ENCODE results near the gene HIVEP1.
"Not testable (repeated sequence)": the region's sequence is repeated elsewhere in the genome, so short reads cannot be mapped to it uniquely, and the experiment has no call there.

HIVEP1 gene

DNA sequence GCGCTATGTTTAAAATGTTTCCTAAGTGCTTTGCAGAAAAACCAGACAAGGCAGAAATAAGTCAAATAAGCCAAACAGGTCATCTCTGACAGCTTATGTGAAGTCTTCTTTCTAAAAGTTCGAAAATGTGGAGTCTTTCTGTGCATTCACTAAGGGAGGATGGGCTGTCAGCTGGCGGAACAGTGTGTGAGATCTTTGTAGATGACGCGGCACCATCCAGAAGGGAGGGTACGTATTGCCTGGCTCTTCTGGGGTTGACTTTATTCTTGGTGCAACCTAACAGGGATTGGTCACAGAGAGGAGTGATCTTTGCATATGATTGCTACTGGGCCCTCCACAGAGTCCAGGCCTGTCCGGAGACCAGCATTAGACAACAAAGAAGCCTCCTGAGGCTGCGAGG is 163.5 kb downstream of the HIVEP1 start:
- ChIA-PET CTCF (no interaction called here), POLR2A (no interaction called here)
- no peak for TF ChIP-seq BHLHE40 (IDR thresholded peaks at IDR 0.05; ENCODE audit: borderline replicate concordance)
- DNase-seq (ENCODE audit: extremely low spot score): no peak

DNA sequence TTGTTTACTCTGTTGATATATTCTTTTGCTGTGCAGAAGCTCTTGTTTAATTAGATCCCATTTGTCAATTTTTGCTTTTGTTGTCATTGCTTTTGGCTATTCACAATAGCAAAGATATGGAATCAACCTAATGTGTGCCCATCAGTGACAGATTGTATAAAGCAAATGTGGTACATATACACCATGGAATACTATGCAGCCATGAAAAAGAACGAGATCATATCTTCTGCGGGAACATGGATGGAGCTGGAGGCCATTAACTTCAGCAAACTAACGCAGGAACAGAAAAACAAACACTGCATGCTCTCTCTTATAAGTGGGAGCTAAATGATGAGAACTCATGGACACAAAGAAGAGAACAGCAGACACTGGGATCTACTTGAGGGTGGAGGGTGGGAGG is 164.7 kb downstream of the HIVEP1 start:
- DNase-seq (ENCODE audit: extremely low spot score); CTCF ChIA-PET; POLR2A ChIA-PET: not testable (repeated sequence)

DNA sequence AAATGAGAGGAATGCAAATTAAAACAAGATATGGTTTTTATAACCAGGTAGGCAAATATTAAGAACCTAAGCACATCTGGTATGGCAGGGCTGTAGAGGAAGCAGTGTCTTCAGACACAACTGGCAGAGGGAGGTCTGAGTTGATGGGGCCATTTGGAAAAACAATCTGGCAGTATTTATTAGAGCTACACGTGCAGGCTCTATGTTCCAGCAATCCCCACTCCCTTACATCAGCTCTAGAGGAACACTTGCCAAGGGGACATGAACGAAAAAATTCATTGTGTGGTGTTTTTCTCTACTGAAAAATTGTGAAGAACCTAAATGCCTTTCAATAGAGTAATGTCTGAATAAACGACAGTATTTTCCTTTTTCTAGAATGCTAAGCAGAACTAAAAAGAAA is 166.4 kb downstream of the HIVEP1 start:
- POLR2A ChIA-PET: no interaction called here

DNA sequence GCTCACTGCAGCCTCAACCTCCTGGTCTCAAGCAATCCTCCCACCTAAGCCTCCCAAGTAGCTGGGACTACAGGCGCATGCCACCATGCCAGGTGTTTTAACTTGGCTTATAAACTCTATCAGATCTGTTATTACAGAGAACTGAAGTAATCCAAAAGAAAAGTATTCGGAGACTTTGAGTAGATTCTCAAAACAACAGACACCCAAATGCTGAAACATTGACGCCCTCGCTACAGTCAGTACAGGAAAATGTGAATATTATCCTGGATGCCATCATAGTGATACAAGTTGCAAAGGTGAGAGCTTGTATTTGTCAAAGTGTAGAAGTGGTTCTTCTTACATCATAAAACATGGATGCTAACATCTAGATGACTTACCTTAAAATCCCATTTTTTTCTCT is 169.4 kb downstream of the HIVEP1 start:
- POLR2A ChIA-PET: no interaction called here
- CTCF ChIA-PET: no interaction called here
- DNase-seq (ENCODE audit: extremely low spot score): no peak
- TF ChIP-seq FOXA1 (IDR thresholded peaks at IDR 0.05): no peak
- TF ChIP-seq ELF4 (IDR thresholded peaks at IDR 0.05): no peak
- no peak for TF ChIP-seq NFRKB (IDR thresholded peaks at IDR 0.05)
- TF ChIP-seq SUZ12 (IDR thresholded peaks at IDR 0.05): no peak
- TF ChIP-seq, protein P1, sequence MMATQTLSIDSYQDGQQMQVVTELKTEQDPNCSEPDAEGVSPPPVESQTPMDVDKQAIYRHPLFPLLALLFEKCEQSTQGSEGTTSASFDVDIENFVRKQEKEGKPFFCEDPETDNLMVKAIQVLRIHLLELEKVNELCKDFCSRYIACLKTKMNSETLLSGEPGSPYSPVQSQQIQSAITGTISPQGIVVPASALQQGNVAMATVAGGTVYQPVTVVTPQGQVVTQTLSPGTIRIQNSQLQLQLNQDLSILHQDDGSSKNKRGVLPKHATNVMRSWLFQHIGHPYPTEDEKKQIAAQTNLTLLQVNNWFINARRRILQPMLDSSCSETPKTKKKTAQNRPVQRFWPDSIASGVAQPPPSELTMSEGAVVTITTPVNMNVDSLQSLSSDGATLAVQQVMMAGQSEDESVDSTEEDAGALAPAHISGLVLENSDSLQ (IDR thresholded peaks at IDR 0.05): no peak
- TF ChIP-seq ARNT (IDR thresholded peaks at IDR 0.05): no peak
- TF ChIP-seq ZNF384 (IDR thresholded peaks at IDR 0.05): no peak
- TF ChIP-seq BHLHE40 (IDR thresholded peaks at IDR 0.05; ENCODE audit: borderline replicate concordance): no peak
- TF ChIP-seq CTBP1 (IDR thresholded peaks at IDR 0.05; ENCODE audit: borderline replicate concordance): no peak
- no peak for TF ChIP-seq SP1 (IDR thresholded peaks at IDR 0.05)
- no peak for TF ChIP-seq LEF1 (IDR thresholded peaks at IDR 0.05; ENCODE audit: borderline replicate concordance)
- TF ChIP-seq HDGF (IDR thresholded peaks at IDR 0.05; ENCODE audit: borderline replicate concordance): no peak
- TF ChIP-seq FOXK2 (IDR thresholded peaks at IDR 0.05): no peak
- TF ChIP-seq FOXM1 (IDR thresholded peaks at IDR 0.05; ENCODE audit: borderline replicate concordance): no peak
- no peak for TF ChIP-seq TARDBP (IDR thresholded peaks at IDR 0.05)
- TF ChIP-seq L3MBTL2 (conservative IDR thresholded peaks at IDR 0.05): no peak

More for the DNA sequence above, 166.4 kb downstream of the HIVEP1 start:
- DNase-seq (ENCODE audit: extremely low spot score): no peak
- TF ChIP-seq ARNT (IDR thresholded peaks at IDR 0.05) (no peak), SUZ12 (IDR thresholded peaks at IDR 0.05) (no peak)
- TF ChIP-seq, protein P1 (IDR thresholded peaks at IDR 0.05): no peak
- CTCF ChIA-PET: interaction anchor here (1.3 kb wide), 1 partner anchor 18 kb away, joined by 3 read pairs; no protein-coding TSS in a partner anchor

DNA sequence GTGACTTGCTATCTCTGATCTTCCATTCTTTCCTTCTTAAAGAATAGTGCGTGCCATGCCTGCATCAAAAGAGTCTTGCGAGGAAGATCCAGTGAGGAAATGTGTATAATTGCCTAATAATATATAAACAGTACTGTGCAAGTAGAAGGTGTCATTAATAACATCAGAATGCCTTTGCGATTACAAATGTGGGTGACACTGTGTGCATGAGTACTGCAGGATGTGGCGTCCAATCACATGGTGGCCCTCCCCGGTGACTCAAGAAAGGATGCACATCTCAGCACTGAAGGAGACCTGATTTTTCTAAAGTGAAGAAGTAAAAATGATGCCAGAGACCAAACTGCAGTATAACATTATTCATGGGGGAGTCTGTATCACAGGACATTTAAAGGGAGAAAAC is 170.6 kb downstream of the HIVEP1 start:
- ChIA-PET POLR2A (no interaction called here), CTCF (no interaction called here)
- DNase-seq (ENCODE audit: extremely low spot score): no peak
- no peak for TF ChIP-seq HDGF (IDR thresholded peaks at IDR 0.05; ENCODE audit: borderline replicate concordance)
- no peak for TF ChIP-seq SUZ12 (IDR thresholded peaks at IDR 0.05)
- no peak for TF ChIP-seq FOXM1 (IDR thresholded peaks at IDR 0.05; ENCODE audit: borderline replicate concordance)
- no peak for TF ChIP-seq NFRKB (IDR thresholded peaks at IDR 0.05)
- no peak for TF ChIP-seq ARNT (IDR thresholded peaks at IDR 0.05)
- TF ChIP-seq, protein P1 (IDR thresholded peaks at IDR 0.05): no peak

DNA sequence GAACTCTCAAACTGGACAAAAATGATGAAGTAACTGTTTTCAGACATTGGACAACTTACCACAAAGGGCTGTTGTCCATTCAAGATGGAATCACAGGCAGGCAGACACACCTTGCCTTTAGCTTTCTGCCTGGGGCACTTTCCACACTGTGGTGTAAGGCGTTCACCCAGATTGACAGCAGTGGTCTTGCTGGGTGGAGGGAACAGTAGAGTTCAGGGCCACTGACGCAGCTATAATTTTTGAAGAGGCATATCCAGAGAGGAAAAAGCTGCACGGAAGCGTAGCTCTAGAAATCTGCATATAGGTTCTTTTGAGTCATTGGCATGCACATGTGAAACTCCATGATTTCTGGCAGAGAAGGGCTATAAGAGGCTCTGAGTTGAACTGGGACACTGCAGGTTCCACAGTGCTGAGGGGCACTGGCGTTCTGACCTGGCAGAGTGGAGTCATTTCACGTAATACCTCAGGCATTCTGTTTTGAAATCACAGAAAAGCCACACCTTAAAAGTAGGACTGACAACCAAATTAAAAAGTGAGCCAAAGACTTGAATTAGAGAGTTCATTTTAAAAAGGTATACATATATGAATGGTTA is 173.1 kb downstream of the HIVEP1 start:
- no peak for DNase-seq (ENCODE audit: extremely low spot score)
- TF ChIP-seq LEF1 (IDR thresholded peaks at IDR 0.05; ENCODE audit: borderline replicate concordance): no peak
- no peak for TF ChIP-seq ARNT (IDR thresholded peaks at IDR 0.05)
- ChIA-PET POLR2A (no interaction called here), CTCF (no interaction called here)

DNA sequence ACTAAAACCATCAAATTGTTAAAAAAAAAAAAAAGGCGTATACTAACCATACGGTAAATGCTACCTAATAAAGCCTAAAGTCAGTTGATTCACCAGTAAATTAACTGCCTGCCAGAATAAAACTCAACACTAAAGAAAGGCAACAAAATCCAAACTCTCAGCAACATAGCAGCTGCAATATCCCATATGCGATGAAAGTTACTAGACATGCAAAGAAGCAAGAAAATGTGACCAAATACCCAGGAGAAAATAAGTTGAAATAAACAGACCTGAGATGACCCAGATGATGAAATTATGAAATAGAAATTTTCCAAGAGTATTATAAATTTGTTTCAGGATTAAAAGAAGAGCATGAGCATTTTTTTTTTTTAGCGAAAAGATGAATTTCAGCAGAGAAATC is 174.4 kb downstream of the HIVEP1 start:
- ChIA-PET POLR2A (no interaction called here), CTCF (no interaction called here)
- DNase-seq (ENCODE audit: extremely low spot score): no peak
- TF ChIP-seq FOXM1 (IDR thresholded peaks at IDR 0.05; ENCODE audit: borderline replicate concordance): no peak
- TF ChIP-seq NFRKB (IDR thresholded peaks at IDR 0.05): no peak
- no peak for TF ChIP-seq BHLHE40 (IDR thresholded peaks at IDR 0.05; ENCODE audit: borderline replicate concordance)
- TF ChIP-seq FOXK2 (IDR thresholded peaks at IDR 0.05): no peak
- no peak for TF ChIP-seq FOXA1 (IDR thresholded peaks at IDR 0.05)
- no peak for TF ChIP-seq L3MBTL2 (conservative IDR thresholded peaks at IDR 0.05)
- no peak for TF ChIP-seq ZNF384 (IDR thresholded peaks at IDR 0.05)
- no peak for TF ChIP-seq TARDBP (IDR thresholded peaks at IDR 0.05)
- no peak for TF ChIP-seq SUZ12 (IDR thresholded peaks at IDR 0.05)

DNA sequence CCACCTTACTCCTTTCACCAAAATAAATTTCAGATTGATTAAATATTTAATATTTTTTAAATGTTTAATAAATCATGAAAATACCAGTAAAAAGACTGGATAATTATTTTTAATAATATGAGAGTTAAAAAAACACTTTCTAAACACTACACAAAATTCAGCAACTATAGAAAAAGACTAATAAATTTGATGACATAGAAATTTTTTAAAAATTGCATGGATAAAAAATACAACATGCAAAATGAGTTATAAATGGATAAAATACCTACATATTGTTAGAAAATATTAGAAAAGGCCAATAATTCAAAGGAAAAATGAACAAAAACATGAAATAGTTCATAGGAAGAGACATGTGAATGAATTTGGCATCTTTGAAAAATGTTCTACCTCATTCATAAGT is 177.0 kb downstream of the HIVEP1 start:
- POLR2A ChIA-PET: no interaction called here
- CTCF ChIA-PET: no interaction called here
- no peak for DNase-seq (ENCODE audit: extremely low spot score)
- TF ChIP-seq CTBP1 (IDR thresholded peaks at IDR 0.05; ENCODE audit: borderline replicate concordance): no peak
- TF ChIP-seq NFRKB (IDR thresholded peaks at IDR 0.05): no peak
- TF ChIP-seq TARDBP (IDR thresholded peaks at IDR 0.05): no peak
- no peak for TF ChIP-seq ZNF384 (IDR thresholded peaks at IDR 0.05)
- TF ChIP-seq ELF4 (IDR thresholded peaks at IDR 0.05): no peak
- TF ChIP-seq HDGF (IDR thresholded peaks at IDR 0.05; ENCODE audit: borderline replicate concordance): no peak
- TF ChIP-seq SUZ12 (IDR thresholded peaks at IDR 0.05): no peak
- no peak for TF ChIP-seq FOXM1 (IDR thresholded peaks at IDR 0.05; ENCODE audit: borderline replicate concordance)
